Activated CD8-positive, alpha-beta memory T cell treated with anti-CD3 and anti-CD28 coated beads, Interleukin-2, amount 50 U/mL, for 1 hour (primary cell): ENCODE measurements around the gene IL4R.

Source experiments
- DNase-seq: peaks from one replicate; pipeline ENCODE4 v3.0.0-alpha.2; 2020; ENCODE audit errors: extremely low read depth

The IL4R gene

GRCh38 chr16:27315333-27316037 lies 1.7 kb downstream of the IL4R start:
- no peak for DNase-seq

GRCh38 chr16:27316038-27316680 lies 2.4 kb downstream of the IL4R start:
- DNase-seq = no peak

- no peak for DNase-seq
Observed at GRCh38 chr16:27317320-27317719, 3.5 kb downstream of the IL4R start.

- DNase-seq = no peak
Observed at GRCh38 chr16:27317738-27318391, 4.1 kb downstream of the IL4R start.

GRCh38 chr16:27318392-27319256 lies 4.8 kb downstream of the IL4R start:
- no peak for DNase-seq

GRCh38 chr16:27319257-27319965 lies 5.6 kb downstream of the IL4R start:
- DNase-seq = no peak

GRCh38 chr16:27320261-27321012 lies 6.7 kb downstream of the IL4R start:
- no peak for DNase-seq

- no peak for DNase-seq
Observed at GRCh38 chr16:27321013-27321915, 7.5 kb downstream of the IL4R start.

GRCh38 chr16:27322858-27323780 lies 9.3 kb downstream of the IL4R start:
- no peak for DNase-seq

GRCh38 chr16:27323781-27324561 lies 10.2 kb downstream of the IL4R start:
- DNase-seq = no peak

- DNase-seq = no peak
Observed at GRCh38 chr16:27324851-27325301, 11.1 kb downstream of the IL4R start.

GRCh38 chr16:27325736-27326135 lies 12.0 kb downstream of the IL4R start:
- no peak for DNase-seq

GRCh38 chr16:27326251-27326650 lies 12.5 kb downstream of the IL4R start:
- no peak for DNase-seq

GRCh38 chr16:27326738-27327585 lies 13.2 kb downstream of the IL4R start:
- DNase-seq = no peak

- no peak for DNase-seq
Observed at GRCh38 chr16:27327586-27327915, 13.8 kb downstream of the IL4R start.

- no peak for DNase-seq
Observed at GRCh38 chr16:27328937-27329336, 15.2 kb downstream of the IL4R start.
